AG09309 (cell line): ENCODE measurements around the gene SORBS2.
A peak's percentile ranks its signal among the peaks of the same experiment; 100 is the strongest.

ENCODE experiments used
- DNase-seq: peaks from one replicate; pipeline ENCODE4 v3.0.0-alpha.2; 2010; ENCODE audit warnings: low read depth
- H3K4me3 ChIP-seq: 2 replicates; pipeline ENCODE4 v1.5.1; 2011; ENCODE audit warnings: mild to moderate bottlenecking, low read depth, low read length, moderate library complexity; ENCODE audit not compliant: control insufficient read depth
- TF ChIP-seq, protein P1 (sequence below): IDR thresholded peaks from 2 replicates; pipeline ENCODE4 v1.5.1; 2011; ENCODE audit warnings: mild to moderate bottlenecking, low read depth, low read length, inconsistent platforms; ENCODE audit not compliant: insufficient read depth, control insufficient read depth; ENCODE audit errors: missing control alignments

The SORBS2 gene

GRCh38 chr4:185651137-185651677 lies 160.8 kb downstream of the SORBS2 start:
- TF ChIP-seq, protein P1, sequence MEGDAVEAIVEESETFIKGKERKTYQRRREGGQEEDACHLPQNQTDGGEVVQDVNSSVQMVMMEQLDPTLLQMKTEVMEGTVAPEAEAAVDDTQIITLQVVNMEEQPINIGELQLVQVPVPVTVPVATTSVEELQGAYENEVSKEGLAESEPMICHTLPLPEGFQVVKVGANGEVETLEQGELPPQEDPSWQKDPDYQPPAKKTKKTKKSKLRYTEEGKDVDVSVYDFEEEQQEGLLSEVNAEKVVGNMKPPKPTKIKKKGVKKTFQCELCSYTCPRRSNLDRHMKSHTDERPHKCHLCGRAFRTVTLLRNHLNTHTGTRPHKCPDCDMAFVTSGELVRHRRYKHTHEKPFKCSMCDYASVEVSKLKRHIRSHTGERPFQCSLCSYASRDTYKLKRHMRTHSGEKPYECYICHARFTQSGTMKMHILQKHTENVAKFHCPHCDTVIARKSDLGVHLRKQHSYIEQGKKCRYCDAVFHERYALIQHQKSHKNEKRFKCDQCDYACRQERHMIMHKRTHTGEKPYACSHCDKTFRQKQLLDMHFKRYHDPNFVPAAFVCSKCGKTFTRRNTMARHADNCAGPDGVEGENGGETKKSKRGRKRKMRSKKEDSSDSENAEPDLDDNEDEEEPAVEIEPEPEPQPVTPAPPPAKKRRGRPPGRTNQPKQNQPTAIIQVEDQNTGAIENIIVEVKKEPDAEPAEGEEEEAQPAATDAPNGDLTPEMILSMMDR = no peak
- H3K4me3 ChIP-seq = no peak overlapping the region
- DNase-seq = no peak

DNA sequence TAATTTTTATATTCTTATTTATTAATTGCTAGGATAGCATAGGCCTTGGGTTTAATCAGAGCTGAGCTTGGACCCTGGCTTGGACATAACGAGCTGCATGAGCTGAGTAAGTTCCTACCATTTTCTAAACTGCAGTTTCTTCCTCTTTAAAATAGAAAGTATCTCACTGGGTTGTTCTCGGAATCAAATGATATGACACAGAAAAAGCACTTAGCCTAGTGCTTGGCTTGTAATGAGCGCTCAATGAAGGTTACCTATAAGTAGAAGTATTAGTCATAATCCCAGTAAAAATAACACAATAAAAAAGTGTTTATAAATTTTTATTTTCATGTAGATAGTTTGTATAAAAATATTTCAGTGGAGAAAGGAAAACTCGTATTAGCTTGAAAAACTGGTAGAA lies 163.4 kb downstream of the SORBS2 start:
- no peak for DNase-seq
- no peak overlapping the region for H3K4me3 ChIP-seq
- TF ChIP-seq, protein P1 = no peak

GRCh38 chr4:185645403-185645802 lies 166.6 kb downstream of the SORBS2 start:
- TF ChIP-seq, protein P1 = no peak
- DNase-seq = no peak
- no peak overlapping the region for H3K4me3 ChIP-seq

DNA sequence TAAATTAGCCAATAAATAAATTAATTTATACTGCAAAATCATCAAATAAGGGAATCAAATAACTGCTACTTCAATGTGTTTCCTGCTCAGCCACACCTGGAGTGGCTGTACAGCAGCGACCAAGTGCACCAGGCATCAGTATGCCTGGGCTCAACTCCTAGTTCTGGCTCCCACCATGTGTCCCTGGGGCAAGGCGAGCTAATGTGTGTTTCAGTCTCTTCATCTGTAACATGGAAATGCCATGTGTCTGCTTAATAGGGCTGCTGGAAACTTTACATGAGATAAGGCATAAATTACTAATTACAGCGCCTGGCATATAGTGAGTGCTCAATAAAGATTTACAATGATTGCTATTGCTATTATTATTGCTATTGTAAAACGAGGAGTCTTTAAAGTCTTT lies 167.6 kb downstream of the SORBS2 start:
- H3K4me3 ChIP-seq = no peak overlapping the region
- DNase-seq = no peak
- TF ChIP-seq, protein P1 = no peak

- DNase-seq = no peak
- H3K4me3 ChIP-seq = no peak overlapping the region
- TF ChIP-seq, protein P1 = no peak
Measured at GRCh38 chr4:185642907-185643306, 169.1 kb downstream of the SORBS2 start.

- H3K4me3 ChIP-seq = no peak overlapping the region
- DNase-seq = peak; percentile 61
- TF ChIP-seq, protein P1 = peak; percentile 39
Measured at GRCh38 chr4:185640811-185641675, 171.0 kb downstream of the SORBS2 start.
